PFSK-1 (cell line): ENCODE data around the gene FGA.

Experiments used
- FOXP2 ChIP-seq: optimal IDR thresholded peaks from 2 replicates; pipeline ENCODE3; 2011; ENCODE audit warnings: borderline replicate concordance, control low read depth, inconsistent platforms; ENCODE audit not compliant: insufficient read depth; ENCODE audit errors: extremely low read length, extremely low read depth
- POLR2AphosphoS5 ChIP-seq: IDR thresholded peaks from 2 replicates; pipeline ENCODE4 v1.6.1; 2012; ENCODE audit warnings: low read depth, mild to moderate bottlenecking, control low read depth, low read length, moderate library complexity
- SIN3A ChIP-seq: IDR thresholded peaks from 2 replicates; pipeline ENCODE4 v1.6.1; 2012; ENCODE audit warnings: mild to moderate bottlenecking, low read length, moderate library complexity, borderline replicate concordance; ENCODE audit not compliant: insufficient read depth
- TAF1 ChIP-seq: IDR thresholded peaks from 2 replicates; pipeline ENCODE4 v1.6.1; 2012; ENCODE audit warnings: low read length, control low read depth, borderline replicate concordance; ENCODE audit not compliant: insufficient read depth
- TF ChIP-seq, protein P1 (sequence below), 2 experiments: IDR thresholded peaks; 2 replicates each; pipeline versions ENCODE4 v1.6.1 to v1.8.0; 2011 to 2012; ENCODE audit warnings: low read depth in 2 of 2, low read length in 2 of 2, control low read depth in 1 of 2, inconsistent platforms in 1 of 2, mild to moderate bottlenecking in 1 of 2, moderate library complexity in 1 of 2; ENCODE audit not compliant: insufficient read depth in 1 of 2

DNA sequence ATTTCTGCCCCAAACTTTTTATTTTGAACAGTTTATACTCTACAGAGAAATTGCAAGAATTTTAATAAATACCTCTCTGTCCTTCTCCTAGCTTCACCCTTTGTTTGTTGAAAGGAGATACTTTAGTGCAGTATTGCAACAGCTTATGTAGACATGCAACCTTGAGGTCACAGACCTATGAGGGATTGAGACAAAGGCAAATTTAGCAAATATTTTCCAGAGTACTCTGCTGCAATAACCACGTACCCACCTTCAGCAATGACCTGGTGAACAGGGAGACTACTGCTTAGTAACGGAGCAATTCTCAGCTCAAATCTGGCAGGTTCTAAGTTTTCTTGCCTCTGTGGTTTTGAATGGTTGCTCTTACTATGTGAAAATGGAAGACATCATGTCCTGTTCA, 13.2 kb downstream of the FGA start:
- TF ChIP-seq, protein P1, sequence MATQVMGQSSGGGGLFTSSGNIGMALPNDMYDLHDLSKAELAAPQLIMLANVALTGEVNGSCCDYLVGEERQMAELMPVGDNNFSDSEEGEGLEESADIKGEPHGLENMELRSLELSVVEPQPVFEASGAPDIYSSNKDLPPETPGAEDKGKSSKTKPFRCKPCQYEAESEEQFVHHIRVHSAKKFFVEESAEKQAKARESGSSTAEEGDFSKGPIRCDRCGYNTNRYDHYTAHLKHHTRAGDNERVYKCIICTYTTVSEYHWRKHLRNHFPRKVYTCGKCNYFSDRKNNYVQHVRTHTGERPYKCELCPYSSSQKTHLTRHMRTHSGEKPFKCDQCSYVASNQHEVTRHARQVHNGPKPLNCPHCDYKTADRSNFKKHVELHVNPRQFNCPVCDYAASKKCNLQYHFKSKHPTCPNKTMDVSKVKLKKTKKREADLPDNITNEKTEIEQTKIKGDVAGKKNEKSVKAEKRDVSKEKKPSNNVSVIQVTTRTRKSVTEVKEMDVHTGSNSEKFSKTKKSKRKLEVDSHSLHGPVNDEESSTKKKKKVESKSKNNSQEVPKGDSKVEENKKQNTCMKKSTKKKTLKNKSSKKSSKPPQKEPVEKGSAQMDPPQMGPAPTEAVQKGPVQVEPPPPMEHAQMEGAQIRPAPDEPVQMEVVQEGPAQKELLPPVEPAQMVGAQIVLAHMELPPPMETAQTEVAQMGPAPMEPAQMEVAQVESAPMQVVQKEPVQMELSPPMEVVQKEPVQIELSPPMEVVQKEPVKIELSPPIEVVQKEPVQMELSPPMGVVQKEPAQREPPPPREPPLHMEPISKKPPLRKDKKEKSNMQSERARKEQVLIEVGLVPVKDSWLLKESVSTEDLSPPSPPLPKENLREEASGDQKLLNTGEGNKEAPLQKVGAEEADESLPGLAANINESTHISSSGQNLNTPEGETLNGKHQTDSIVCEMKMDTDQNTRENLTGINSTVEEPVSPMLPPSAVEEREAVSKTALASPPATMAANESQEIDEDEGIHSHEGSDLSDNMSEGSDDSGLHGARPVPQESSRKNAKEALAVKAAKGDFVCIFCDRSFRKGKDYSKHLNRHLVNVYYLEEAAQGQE (IDR thresholded peaks at IDR 0.05; ENCODE audit: insufficient read depth in 1 of 2, low read depth in 2 of 2, low read length in 2 of 2): no peak
- no peak for TF ChIP-seq SIN3A
- TF ChIP-seq TAF1: no peak
- TF ChIP-seq POLR2AphosphoS5: no peak
- no peak for TF ChIP-seq FOXP2
